ENCODE data around the gene C19orf25.

Gene C19orf25

GRCh38 chr19:1466461-1467214 is 12.4 kb downstream of the C19orf25 start:
- no peak for DNase-seq (ENCODE audit: low read depth in 2 of 2)

GRCh38 chr19:1466018-1466460 is 13.0 kb downstream of the C19orf25 start:
- DNase-seq (ENCODE audit: low read depth in 2 of 2): no peak

GRCh38 chr19:1465191-1466016 is 13.6 kb downstream of the C19orf25 start:
- DNase-seq (ENCODE audit: low read depth in 2 of 2): no peak

GRCh38 chr19:1461862-1462261 is 17.2 kb downstream of the C19orf25 start:
- no peak for DNase-seq (ENCODE audit: low read depth in 2 of 2)

- DNase-seq (ENCODE audit: low read depth in 2 of 2): no peak
Observed at GRCh38 chr19:1460033-1460995, 18.7 kb downstream of the C19orf25 start.

- no peak for DNase-seq (ENCODE audit: low read depth in 2 of 2)
Observed at GRCh38 chr19:1459479-1459878, 19.5 kb downstream of the C19orf25 start.

- no peak for DNase-seq (ENCODE audit: low read depth in 2 of 2)
Observed at GRCh38 chr19:1457892-1458291, 21.1 kb downstream of the C19orf25 start.

GRCh38 chr19:1457031-1457739 is 21.8 kb downstream of the C19orf25 start:
- DNase-seq (ENCODE audit: low read depth in 2 of 2): no peak

- DNase-seq (ENCODE audit: low read depth in 2 of 2): no peak
Observed at GRCh38 chr19:1456121-1456900, 22.7 kb downstream of the C19orf25 start.

GRCh38 chr19:1455336-1456120 is 23.5 kb downstream of the C19orf25 start:
- DNase-seq (ENCODE audit: low read depth in 2 of 2): no peak

GRCh38 chr19:1455002-1455335 is 24.0 kb downstream of the C19orf25 start:
- no peak for DNase-seq (ENCODE audit: low read depth in 2 of 2)

- no peak for DNase-seq (ENCODE audit: low read depth in 2 of 2)
Observed at GRCh38 chr19:1453525-1454364, 25.3 kb downstream of the C19orf25 start.

GRCh38 chr19:1452802-1453524 is 26.1 kb downstream of the C19orf25 start:
- DNase-seq (ENCODE audit: low read depth in 2 of 2): no peak

GRCh38 chr19:1451916-1452801 is 26.9 kb downstream of the C19orf25 start:
- no peak for DNase-seq (ENCODE audit: low read depth in 2 of 2)

GRCh38 chr19:1450735-1451731 is 28.0 kb downstream of the C19orf25 start:
- DNase-seq (ENCODE audit: low read depth in 2 of 2): no peak

Measured in fibroblast of skin of left biceps (primary cell).